Dendritic cell treated with granulocyte-macrophage colony-stimulating factor and Interleukin-4, amounts not matched to agents 40 ng/mL and 50 ng/mL, for 4 days (primary cell): ENCODE measurements around the gene IFT81.
"Not testable (repeated sequence)": the region's sequence is repeated elsewhere in the genome, so short reads cannot be mapped to it uniquely, and the experiment has no call there.

Experiments used
- H3K27ac Mint-ChIP-seq: one replicate; pipeline ENCODE4 v1.8.0; 2022; ENCODE audit warnings: mild to moderate bottlenecking, mixed read lengths
- H3K27me3 Mint-ChIP-seq: one replicate; pipeline ENCODE4 v1.8.0; 2022; ENCODE audit warnings: mild to moderate bottlenecking, mixed read lengths
- H3K36me3 Mint-ChIP-seq: one replicate; pipeline ENCODE4 v1.8.0; 2022; ENCODE audit warnings: low read depth, mixed read lengths
- H3K4me1 Mint-ChIP-seq: one replicate; pipeline ENCODE4 v1.8.0; 2022; ENCODE audit warnings: low read depth, mixed read lengths
- H3K4me3 Mint-ChIP-seq: one replicate; pipeline ENCODE4 v1.8.0; 2022; ENCODE audit warnings: mild to moderate bottlenecking, moderate library complexity, mixed read lengths
- H3K9me3 Mint-ChIP-seq: one replicate; pipeline ENCODE4 v1.8.0; 2022; ENCODE audit warnings: mixed read lengths
- intact Hi-C: fragments of 100-400 bp; cut with micrococcal nuclease; formaldehyde crosslinking; loops from one replicate; pipeline ENCODE4 v1.15.0; 2022

Gene IFT81

DNA sequence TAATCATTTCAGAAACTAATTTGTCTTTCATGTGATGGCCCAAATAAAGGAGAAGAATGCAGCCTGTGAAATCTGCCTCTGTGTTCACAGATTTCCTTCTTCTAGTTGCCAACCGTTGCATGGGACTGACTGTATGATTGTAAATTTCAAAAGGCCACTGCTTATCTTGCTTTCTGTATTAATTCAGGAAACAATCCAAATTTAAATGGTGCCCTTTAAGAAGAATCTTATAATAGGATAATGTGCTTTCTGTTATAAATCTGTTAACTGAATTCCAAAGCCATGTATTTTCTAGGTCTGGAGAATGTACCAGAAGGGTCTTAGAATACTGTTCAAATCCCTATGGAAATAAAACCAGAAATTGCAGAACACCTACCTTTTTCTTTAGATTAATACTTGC is 98.3 kb downstream of the IFT81 start:
- Mint-ChIP-seq H3K4me3 (no peak overlapping the region), H3K4me1 (peaks cover 20% of the 10 kb centered on the region), H3K36me3 (no peaks in the 10 kb centered on the region), H3K27me3 (no peaks in the 10 kb centered on the region), H3K9me3 (no peaks in the 10 kb centered on the region), H3K27ac (no peak overlapping the region)
- intact Hi-C loops = no loop called here

DNA sequence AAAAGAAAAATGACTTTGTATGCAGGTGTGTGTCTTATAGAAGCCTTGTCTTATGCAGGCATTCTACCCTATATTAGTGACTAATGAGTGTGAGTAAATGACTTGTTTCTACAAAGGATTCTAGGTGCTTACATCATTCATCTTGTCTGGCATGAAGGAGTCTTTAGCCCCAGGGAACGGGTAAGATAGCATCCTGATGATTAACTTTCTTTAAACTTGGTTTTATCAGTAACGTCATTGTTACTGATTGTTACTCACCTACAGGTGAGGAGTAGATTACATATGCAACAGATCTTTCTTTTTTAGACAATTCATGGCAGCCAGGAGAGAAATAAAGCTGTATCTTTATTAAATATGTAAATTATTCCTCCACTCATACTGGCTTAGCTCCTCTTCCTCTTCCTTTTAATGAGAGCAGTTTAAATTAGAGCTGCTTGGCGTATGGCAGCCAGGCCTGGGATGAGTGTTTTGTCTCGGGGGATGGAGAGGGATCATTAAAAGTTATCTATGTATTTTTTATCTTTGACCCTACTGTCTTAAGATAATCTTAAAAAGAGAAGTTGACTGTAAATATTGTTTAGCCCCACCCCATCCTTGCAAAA is 99.7 kb downstream of the IFT81 start:
- intact Hi-C loops = no loop called here
- Mint-ChIP-seq H3K36me3 (no peaks in the 10 kb centered on the region), H3K4me3 (no peak overlapping the region), H3K4me1 (peaks cover 28% of the 10 kb centered on the region), H3K27ac (no peak overlapping the region), H3K27me3 (no peaks in the 10 kb centered on the region), H3K9me3 (no peaks in the 10 kb centered on the region)

- Mint-ChIP-seq H3K36me3 (no peaks in the 10 kb centered on the region), H3K27ac (no peak overlapping the region), H3K27me3 (no peaks in the 10 kb centered on the region), H3K4me3 (no peak overlapping the region), H3K4me1 (peaks cover 28% of the 10 kb centered on the region), H3K9me3 (no peaks in the 10 kb centered on the region)
- intact Hi-C loops = no loop called here
Observed at GRCh38 chr12:110224379-110225304, 100.5 kb downstream of the IFT81 start.

GRCh38 chr12:110227138-110227537 is 103.0 kb downstream of the IFT81 start:
- intact Hi-C loops = no loop called here
- Mint-ChIP-seq H3K9me3 (no peaks in the 10 kb centered on the region), H3K4me1 (peaks cover 28% of the 10 kb centered on the region), H3K27ac (peak overlapping the region; percentile 20), H3K36me3 (no peaks in the 10 kb centered on the region), H3K27me3 (no peaks in the 10 kb centered on the region), H3K4me3 (no peak overlapping the region)

- H3K27ac Mint-ChIP-seq, intact Hi-C loops, H3K27me3 Mint-ChIP-seq, H3K4me3 Mint-ChIP-seq, H3K9me3 Mint-ChIP-seq, H3K36me3 Mint-ChIP-seq: not testable (repeated sequence)
- H3K4me1 Mint-ChIP-seq = peaks cover 28% of the 10 kb centered on the region
Observed at GRCh38 chr12:110228348-110228747, 104.2 kb downstream of the IFT81 start.

- H3K4me1 Mint-ChIP-seq = peaks cover 28% of the 10 kb centered on the region
- intact Hi-C loops = no loop called here
- no peak overlapping the region for H3K27ac Mint-ChIP-seq
- no peak overlapping the region for H3K4me3 Mint-ChIP-seq
- H3K36me3 Mint-ChIP-seq = no peaks in the 10 kb centered on the region
- H3K9me3 Mint-ChIP-seq = no peaks in the 10 kb centered on the region
- H3K27me3 Mint-ChIP-seq = no peaks in the 10 kb centered on the region
Observed at GRCh38 chr12:110228756-110229155, 104.6 kb downstream of the IFT81 start.

- H3K4me3 Mint-ChIP-seq = no peak overlapping the region
- peaks cover 21% of the 10 kb centered on the region for H3K4me1 Mint-ChIP-seq
- H3K36me3 Mint-ChIP-seq = no peaks in the 10 kb centered on the region
- intact Hi-C loops = no loop called here
- no peak overlapping the region for H3K27ac Mint-ChIP-seq
- H3K27me3 Mint-ChIP-seq = no peaks in the 10 kb centered on the region
- H3K9me3 Mint-ChIP-seq = no peaks in the 10 kb centered on the region
Observed at GRCh38 chr12:110229409-110229808, 105.3 kb downstream of the IFT81 start.

GRCh38 chr12:110230655-110231054 is 106.5 kb downstream of the IFT81 start:
- peaks cover 23% of the 10 kb centered on the region for H3K4me1 Mint-ChIP-seq
- no peak overlapping the region for H3K4me3 Mint-ChIP-seq
- H3K36me3 Mint-ChIP-seq = no peaks in the 10 kb centered on the region
- H3K27me3 Mint-ChIP-seq = no peaks in the 10 kb centered on the region
- intact Hi-C loops = loop anchor here (10.0 kb wide), 1 partner anchor 54 kb away; the partner anchor contains the start of gene ATP2A2
- H3K27ac Mint-ChIP-seq = no peak overlapping the region
- H3K9me3 Mint-ChIP-seq = no peaks in the 10 kb centered on the region

- Mint-ChIP-seq H3K27ac (peak overlapping the region; percentile 71), H3K27me3 (no peaks in the 10 kb centered on the region), H3K9me3 (no peaks in the 10 kb centered on the region), H3K4me1 (peaks cover 15% of the 10 kb centered on the region), H3K36me3 (no peaks in the 10 kb centered on the region), H3K4me3 (no peak overlapping the region)
- intact Hi-C loops = loop anchor here (10.0 kb wide), 1 partner anchor 51 kb away; the partner anchor contains the start of gene ATP2A2
Observed at GRCh38 chr12:110233212-110233903, 109.2 kb downstream of the IFT81 start.

DNA sequence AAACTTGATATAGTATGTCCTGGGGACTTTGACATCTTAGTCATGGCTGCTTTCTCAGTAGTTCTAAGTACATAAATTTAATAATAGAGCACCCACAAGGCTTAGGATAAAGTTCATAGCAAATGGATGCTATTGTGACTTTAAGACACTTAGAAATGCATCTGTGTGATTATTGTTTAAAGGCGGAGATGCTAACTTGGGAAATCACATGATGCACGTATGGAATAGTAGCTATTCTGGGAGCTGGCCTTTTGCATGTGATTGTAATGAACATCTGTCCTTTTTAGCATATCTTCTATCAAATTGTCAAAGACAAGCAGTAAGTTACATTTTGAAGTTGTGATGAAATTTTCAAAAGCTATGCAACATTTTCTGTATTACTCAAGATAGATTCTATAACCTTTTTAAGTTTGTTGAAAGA is 110.2 kb downstream of the IFT81 start:
- Mint-ChIP-seq H3K36me3 (no peaks in the 10 kb centered on the region), H3K9me3 (no peaks in the 10 kb centered on the region), H3K4me3 (no peak overlapping the region), H3K27me3 (no peaks in the 10 kb centered on the region), H3K4me1 (peaks cover 15% of the 10 kb centered on the region), H3K27ac (peak overlapping the region; percentile 71)
- intact Hi-C loops = loop anchor here (10.0 kb wide), 1 partner anchor 50 kb away; the partner anchor contains the start of gene ATP2A2

DNA sequence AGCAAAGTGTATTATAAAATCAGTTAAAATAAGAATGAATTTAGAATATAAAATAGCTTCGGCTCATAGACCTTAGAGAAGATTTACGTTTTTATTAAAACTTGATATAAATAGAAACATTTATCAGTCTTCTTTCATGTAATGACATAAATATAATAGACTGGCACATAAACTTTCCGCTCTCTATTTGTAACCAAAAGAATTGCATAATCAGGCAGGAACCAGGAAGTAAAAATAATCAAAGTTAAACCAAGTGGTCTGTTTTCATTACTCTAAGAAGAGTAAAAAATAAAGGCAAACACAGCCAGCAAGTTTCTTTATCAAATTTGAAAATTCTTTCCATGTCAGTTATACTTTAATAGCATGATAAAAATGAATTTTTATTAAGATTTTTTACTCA is 110.6 kb downstream of the IFT81 start:
- no peaks in the 10 kb centered on the region for H3K36me3 Mint-ChIP-seq
- no peaks in the 10 kb centered on the region for H3K27me3 Mint-ChIP-seq
- peak overlapping the region; percentile 71 for H3K27ac Mint-ChIP-seq
- no peaks in the 10 kb centered on the region for H3K9me3 Mint-ChIP-seq
- H3K4me3 Mint-ChIP-seq = peak overlapping the region; percentile 17
- peaks cover 15% of the 10 kb centered on the region for H3K4me1 Mint-ChIP-seq
- intact Hi-C loops = loop anchor here (10.0 kb wide), 1 partner anchor 50 kb away; the partner anchor contains the start of gene ATP2A2

GRCh38 chr12:110235383-110235782 is 111.2 kb downstream of the IFT81 start:
- H3K27me3 Mint-ChIP-seq = no peaks in the 10 kb centered on the region
- H3K4me3 Mint-ChIP-seq = no peak overlapping the region
- H3K27ac Mint-ChIP-seq = peak overlapping the region; percentile 71
- intact Hi-C loops = loop anchor here (10.0 kb wide), 1 partner anchor 49 kb away; the partner anchor contains the start of gene ATP2A2
- H3K4me1 Mint-ChIP-seq = peaks cover 15% of the 10 kb centered on the region
- H3K9me3 Mint-ChIP-seq = no peaks in the 10 kb centered on the region
- no peaks in the 10 kb centered on the region for H3K36me3 Mint-ChIP-seq

GRCh38 chr12:110243227-110243626 is 119.1 kb downstream of the IFT81 start:
- H3K4me3 Mint-ChIP-seq = no peak overlapping the region
- intact Hi-C loops = no loop called here
- H3K27me3 Mint-ChIP-seq = no peaks in the 10 kb centered on the region
- no peak overlapping the region for H3K27ac Mint-ChIP-seq
- H3K4me1 Mint-ChIP-seq = no peaks in the 10 kb centered on the region
- H3K36me3 Mint-ChIP-seq = no peaks in the 10 kb centered on the region
- no peaks in the 10 kb centered on the region for H3K9me3 Mint-ChIP-seq

- Mint-ChIP-seq H3K4me3 (no peak overlapping the region), H3K9me3 (no peaks in the 10 kb centered on the region), H3K27ac (no peak overlapping the region), H3K27me3 (no peaks in the 10 kb centered on the region), H3K36me3 (no peaks in the 10 kb centered on the region), H3K4me1 (peaks cover 10% of the 10 kb centered on the region)
- intact Hi-C loops = no loop called here
Observed at GRCh38 chr12:110244372-110244771, 120.2 kb downstream of the IFT81 start.
